K562 (cell line): ENCODE measurements around the gene ZBTB8B. TPM values are rescaled to one million over a fixed set of nuclear protein-coding genes. Genes with fewer than 3 reads are reported as not detected.
A peak's percentile ranks its signal among the peaks of the same experiment; 100 is the strongest.

ENCODE experiments used
- JUNB ChIP-seq: fragments of 450-650 bp; formaldehyde crosslinking; conservative IDR thresholded peaks from 2 replicates; pipeline ENCODE4 v1.4.0; 2020; ENCODE audit warnings: mild to moderate bottlenecking
- XRCC4 ChIP-seq: IDR thresholded peaks from one replicate; pipeline ENCODE4 v1.6.1; 2011; ENCODE audit not compliant: insufficient read depth, insufficient read length; ENCODE audit errors: extremely low read depth
- ZBED1 ChIP-seq: IDR thresholded peaks from 2 replicates; pipeline ENCODE4 v1.6.1; 2014
- ZNF174 ChIP-seq: fragments of 250-450 bp; sonication (Bioruptor Pico); IDR thresholded peaks from 2 replicates; pipeline ENCODE4 v1.4.0; 2020; ENCODE audit warnings: mild to moderate bottlenecking
- polyA plus RNA-seq, 8 experiments: library from polyadenylated mRNA; depleted of rRNA in 4 of 8; stranded (reverse) in 5 of 8; unstranded in 3 of 8; fragments of >200 nt; fragmentation: Nextera tagmentation in 2 of 8; fragmentation: Illumina TruSeq in 1 of 8; extraction: Ambion mirVana in 2 of 8; extraction: Trizol in 1 of 8; gene quantifications; 2 replicates each; pipeline versions ENCODE4 v1.2.1 to v1.2.3, GENCODE V29; 2011 to 2014; ENCODE audit warnings: inconsistent platforms in 1 of 8, missing spikeins in 1 of 8
- total RNA-seq, 7 experiments: library from RNA; depleted of rRNA in 6 of 7; stranded (reverse); fragments of >200 nt in 6 of 7; fragmentation: Illumina TruSeq in 2 of 7; extraction: Trizol in 2 of 7; gene quantifications; 2 replicates each; pipeline versions ENCODE4 v1.2.1 to v1.2.3, GENCODE V29; 2011 to 2021; ENCODE audit warnings: low replicate concordance in 1 of 7
- TF ChIP-seq, protein P1 (sequence below): fragments of 150-350 bp; conservative IDR thresholded peaks from 2 replicates; pipeline ENCODE4 v1.6.1; 2014; ENCODE audit warnings: low read length
- TF ChIP-seq, protein P2 (sequence below): fragments of 450-650 bp; formaldehyde crosslinking; IDR thresholded peaks from 2 replicates; pipeline ENCODE4 v1.4.0; 2020; ENCODE audit warnings: mild to moderate bottlenecking, mixed read lengths
- TF ChIP-seq, protein P3 (sequence below): fragments of 450-650 bp; IDR thresholded peaks from 2 replicates; pipeline ENCODE4 v1.6.1; 2016; ENCODE audit warnings: low read depth
- TF ChIP-seq, protein P4 (sequence below): fragments of 250-450 bp; sonication (Bioruptor Pico); IDR thresholded peaks from 2 replicates; pipeline ENCODE4 v1.5.0; 2022; ENCODE audit warnings: mild to moderate bottlenecking
- TF ChIP-seq, protein P5 (sequence below): fragments of 250-450 bp; sonication (Bioruptor Pico); IDR thresholded peaks from 2 replicates; pipeline ENCODE4 v1.5.0; 2020; ENCODE audit warnings: mild to moderate bottlenecking

Gene ZBTB8B
- total and polyA plus RNA-seq, 9 of the 15 experiments (the other 6 are each of a cell fraction or from before 2014, with no cell fraction given): not detected

DNA sequence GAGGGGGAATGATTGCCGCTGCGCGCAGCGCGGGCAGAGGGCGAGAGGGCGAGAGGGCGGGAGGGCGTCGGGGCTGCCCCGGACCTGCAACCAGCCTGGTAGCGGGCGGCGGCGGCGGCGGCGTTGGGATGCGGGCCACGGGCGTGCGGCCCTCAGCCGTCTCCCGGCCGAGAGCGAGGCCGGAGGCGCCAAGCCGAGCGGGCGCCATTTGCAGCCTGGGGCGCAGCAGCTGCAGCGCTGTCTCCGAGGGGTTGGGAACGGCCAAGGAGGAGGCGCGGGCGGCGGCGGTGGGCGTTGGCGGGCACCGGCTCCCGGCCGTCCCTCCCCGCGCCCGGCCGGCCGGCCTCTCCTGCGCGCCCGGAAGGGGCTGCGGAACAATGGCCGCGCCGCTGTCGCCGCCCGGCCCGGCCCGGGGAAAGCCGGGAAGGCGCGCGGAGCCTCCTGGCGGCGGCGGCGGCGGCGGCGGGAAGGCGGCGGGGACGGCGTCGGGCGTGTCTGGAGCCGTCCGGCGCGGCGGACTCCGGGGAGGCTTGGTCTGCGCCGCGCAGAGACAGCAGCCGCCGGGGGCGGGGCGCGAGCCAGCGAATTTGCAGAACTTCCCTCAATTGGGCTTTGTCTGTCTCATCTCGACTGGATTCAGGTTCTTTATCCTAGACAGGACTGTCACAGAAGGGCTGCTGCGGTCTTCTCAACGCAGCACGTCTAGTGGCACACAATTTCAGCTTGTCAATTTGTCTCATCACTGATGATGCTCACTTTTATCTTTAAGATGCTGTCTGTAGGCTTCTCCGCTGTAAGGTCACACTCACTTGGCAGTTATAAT is 35.7 kb downstream of the ZBTB8B start (continued):
- TF ChIP-seq, protein P1, sequence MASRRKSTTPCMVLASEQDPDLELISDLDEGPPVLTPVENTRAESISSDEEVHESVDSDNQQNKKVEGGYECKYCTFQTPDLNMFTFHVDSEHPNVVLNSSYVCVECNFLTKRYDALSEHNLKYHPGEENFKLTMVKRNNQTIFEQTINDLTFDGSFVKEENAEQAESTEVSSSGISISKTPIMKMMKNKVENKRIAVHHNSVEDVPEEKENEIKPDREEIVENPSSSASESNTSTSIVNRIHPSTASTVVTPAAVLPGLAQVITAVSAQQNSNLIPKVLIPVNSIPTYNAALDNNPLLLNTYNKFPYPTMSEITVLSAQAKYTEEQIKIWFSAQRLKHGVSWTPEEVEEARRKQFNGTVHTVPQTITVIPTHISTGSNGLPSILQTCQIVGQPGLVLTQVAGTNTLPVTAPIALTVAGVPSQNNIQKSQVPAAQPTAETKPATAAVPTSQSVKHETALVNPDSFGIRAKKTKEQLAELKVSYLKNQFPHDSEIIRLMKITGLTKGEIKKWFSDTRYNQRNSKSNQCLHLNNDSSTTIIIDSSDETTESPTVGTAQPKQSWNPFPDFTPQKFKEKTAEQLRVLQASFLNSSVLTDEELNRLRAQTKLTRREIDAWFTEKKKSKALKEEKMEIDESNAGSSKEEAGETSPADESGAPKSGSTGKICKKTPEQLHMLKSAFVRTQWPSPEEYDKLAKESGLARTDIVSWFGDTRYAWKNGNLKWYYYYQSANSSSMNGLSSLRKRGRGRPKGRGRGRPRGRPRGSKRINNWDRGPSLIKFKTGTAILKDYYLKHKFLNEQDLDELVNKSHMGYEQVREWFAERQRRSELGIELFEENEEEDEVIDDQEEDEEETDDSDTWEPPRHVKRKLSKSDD: no peak
- TF ChIP-seq XRCC4: no peak
- TF ChIP-seq, protein P2, sequence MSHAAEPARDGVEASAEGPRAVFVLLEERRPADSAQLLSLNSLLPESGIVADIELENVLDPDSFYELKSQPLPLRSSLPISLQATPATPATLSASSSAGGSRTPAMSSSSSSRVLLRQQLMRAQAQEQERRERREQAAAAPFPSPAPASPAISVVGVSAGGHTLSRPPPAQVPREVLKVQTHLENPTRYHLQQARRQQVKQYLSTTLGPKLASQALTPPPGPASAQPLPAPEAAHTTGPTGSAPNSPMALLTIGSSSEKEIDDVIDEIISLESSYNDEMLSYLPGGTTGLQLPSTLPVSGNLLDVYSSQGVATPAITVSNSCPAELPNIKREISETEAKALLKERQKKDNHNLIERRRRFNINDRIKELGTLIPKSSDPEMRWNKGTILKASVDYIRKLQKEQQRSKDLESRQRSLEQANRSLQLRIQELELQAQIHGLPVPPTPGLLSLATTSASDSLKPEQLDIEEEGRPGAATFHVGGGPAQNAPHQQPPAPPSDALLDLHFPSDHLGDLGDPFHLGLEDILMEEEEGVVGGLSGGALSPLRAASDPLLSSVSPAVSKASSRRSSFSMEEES (CRISPR knock-in tag): no peak
- TF ChIP-seq, protein P3, sequence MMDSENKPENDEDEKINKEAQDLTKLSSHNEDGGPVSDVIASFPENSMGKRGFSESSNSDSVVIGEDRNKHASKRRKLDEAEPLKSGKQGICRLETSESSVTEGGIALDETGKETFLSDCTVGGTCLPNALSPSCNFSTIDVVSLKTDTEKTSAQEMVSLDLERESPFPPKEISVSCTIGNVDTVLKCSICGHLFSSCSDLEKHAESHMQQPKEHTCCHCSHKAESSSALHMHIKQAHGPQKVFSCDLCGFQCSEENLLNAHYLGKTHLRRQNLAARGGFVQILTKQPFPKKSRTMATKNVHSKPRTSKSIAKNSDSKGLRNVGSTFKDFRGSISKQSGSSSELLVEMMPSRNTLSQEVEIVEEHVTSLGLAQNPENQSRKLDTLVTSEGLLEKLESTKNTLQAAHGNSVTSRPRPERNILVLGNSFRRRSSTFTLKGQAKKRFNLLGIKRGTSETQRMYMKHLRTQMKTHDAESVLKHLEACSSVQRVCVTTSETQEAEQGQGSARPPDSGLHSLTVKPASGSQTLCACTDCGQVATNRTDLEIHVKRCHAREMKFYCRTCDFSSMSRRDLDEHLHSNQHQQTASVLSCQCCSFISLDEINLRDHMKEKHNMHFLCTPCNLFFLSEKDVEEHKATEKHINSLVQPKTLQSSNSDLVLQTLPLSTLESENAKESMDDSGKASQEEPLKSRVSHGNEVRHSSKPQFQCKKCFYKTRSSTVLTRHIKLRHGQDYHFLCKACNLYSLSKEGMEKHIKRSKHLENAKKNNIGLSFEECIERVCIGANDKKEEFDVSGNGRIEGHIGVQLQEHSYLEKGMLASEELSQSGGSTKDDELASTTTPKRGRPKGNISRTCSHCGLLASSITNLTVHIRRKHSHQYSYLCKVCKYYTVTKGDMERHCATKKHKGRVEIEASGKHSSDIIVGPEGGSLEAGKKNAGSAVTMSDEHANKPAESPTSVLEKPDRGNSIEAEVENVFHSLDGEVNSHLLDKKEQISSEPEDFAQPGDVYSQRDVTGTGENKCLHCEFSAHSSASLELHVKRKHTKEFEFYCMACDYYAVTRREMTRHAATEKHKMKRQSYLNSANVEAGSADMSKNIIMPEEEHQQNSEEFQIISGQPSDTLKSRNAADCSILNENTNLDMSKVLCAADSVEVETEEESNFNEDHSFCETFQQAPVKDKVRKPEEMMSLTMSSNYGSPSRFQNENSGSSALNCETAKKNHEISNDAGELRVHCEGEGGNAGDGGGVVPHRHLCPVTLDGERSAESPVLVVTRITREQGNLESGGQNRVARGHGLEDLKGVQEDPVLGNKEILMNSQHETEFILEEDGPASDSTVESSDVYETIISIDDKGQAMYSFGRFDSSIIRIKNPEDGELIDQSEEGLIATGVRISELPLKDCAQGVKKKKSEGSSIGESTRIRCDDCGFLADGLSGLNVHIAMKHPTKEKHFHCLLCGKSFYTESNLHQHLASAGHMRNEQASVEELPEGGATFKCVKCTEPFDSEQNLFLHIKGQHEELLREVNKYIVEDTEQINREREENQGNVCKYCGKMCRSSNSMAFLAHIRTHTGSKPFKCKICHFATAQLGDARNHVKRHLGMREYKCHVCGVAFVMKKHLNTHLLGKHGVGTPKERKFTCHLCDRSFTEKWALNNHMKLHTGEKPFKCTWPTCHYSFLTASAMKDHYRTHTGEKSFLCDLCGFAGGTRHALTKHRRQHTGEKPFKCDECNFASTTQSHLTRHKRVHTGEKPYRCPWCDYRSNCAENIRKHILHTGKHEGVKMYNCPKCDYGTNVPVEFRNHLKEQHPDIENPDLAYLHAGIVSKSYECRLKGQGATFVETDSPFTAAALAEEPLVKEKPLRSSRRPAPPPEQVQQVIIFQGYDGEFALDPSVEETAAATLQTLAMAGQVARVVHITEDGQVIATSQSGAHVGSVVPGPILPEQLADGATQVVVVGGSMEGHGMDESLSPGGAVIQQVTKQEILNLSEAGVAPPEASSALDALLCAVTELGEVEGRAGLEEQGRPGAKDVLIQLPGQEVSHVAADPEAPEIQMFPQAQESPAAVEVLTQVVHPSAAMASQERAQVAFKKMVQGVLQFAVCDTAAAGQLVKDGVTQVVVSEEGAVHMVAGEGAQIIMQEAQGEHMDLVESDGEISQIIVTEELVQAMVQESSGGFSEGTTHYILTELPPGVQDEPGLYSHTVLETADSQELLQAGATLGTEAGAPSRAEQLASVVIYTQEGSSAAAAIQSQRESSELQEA: no peak
- 0 out of 2 replicates have a peak, but pooled peaks have one; percentile 42 for TF ChIP-seq ZBED1
- TF ChIP-seq, protein P4, sequence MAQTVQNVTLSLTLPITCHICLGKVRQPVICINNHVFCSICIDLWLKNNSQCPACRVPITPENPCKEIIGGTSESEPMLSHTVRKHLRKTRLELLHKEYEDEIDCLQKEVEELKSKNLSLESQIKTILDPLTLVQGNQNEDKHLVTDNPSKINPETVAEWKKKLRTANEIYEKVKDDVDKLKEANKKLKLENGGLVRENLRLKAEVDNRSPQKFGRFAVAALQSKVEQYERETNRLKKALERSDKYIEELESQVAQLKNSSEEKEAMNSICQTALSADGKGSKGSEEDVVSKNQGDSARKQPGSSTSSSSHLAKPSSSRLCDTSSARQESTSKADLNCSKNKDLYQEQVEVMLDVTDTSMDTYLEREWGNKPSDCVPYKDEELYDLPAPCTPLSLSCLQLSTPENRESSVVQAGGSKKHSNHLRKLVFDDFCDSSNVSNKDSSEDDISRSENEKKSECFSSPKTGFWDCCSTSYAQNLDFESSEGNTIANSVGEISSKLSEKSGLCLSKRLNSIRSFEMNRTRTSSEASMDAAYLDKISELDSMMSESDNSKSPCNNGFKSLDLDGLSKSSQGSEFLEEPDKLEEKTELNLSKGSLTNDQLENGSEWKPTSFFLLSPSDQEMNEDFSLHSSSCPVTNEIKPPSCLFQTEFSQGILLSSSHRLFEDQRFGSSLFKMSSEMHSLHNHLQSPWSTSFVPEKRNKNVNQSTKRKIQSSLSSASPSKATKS: no peak
- TF ChIP-seq, protein P5, sequence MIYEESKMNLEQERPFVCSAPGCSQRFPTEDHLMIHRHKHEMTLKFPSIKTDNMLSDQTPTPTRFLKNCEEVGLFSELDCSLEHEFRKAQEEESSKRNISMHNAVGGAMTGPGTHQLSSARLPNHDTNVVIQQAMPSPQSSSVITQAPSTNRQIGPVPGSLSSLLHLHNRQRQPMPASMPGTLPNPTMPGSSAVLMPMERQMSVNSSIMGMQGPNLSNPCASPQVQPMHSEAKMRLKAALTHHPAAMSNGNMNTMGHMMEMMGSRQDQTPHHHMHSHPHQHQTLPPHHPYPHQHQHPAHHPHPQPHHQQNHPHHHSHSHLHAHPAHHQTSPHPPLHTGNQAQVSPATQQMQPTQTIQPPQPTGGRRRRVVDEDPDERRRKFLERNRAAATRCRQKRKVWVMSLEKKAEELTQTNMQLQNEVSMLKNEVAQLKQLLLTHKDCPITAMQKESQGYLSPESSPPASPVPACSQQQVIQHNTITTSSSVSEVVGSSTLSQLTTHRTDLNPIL (CRISPR knock-in tag): no peak
- no peak for TF ChIP-seq ZNF174 (CRISPR knock-in tag)
- TF ChIP-seq JUNB (CRISPR knock-in tag): no peak
